HEK293T (cell line): ENCODE measurements around the gene STX16.

ENCODE experiments used
- ELF4 ChIP-seq: fragments of 450-650 bp; IDR thresholded peaks from 2 replicates; pipeline ENCODE4 v1.6.1; 2017; ENCODE audit warnings: antibody characterized with exemption
- FOXM1 ChIP-seq: fragments of 450-650 bp; IDR thresholded peaks from 2 replicates; pipeline ENCODE4 v1.6.1; 2017; ENCODE audit warnings: mild to moderate bottlenecking, borderline replicate concordance
- LEF1 ChIP-seq: fragments of 450-650 bp; IDR thresholded peaks from 2 replicates; pipeline ENCODE4 v1.6.1; 2017; ENCODE audit warnings: mild to moderate bottlenecking, borderline replicate concordance
- SP1 ChIP-seq: fragments of 450-650 bp; IDR thresholded peaks from 2 replicates; pipeline ENCODE4 v1.6.1; 2017
- SUZ12 ChIP-seq: fragments of 450-650 bp; IDR thresholded peaks from 2 replicates; pipeline ENCODE4 v1.6.1; 2016; ENCODE audit warnings: mild to moderate bottlenecking
- TF ChIP-seq, protein P1 (sequence below): fragments of 450-650 bp; IDR thresholded peaks from 2 replicates; pipeline ENCODE4 v1.6.1; 2016

- TF ChIP-seq LEF1: no peak
- no peak for TF ChIP-seq ELF4
- no peak for TF ChIP-seq SP1
- no peak for TF ChIP-seq SUZ12
- TF ChIP-seq FOXM1: no peak
- TF ChIP-seq, protein P1, sequence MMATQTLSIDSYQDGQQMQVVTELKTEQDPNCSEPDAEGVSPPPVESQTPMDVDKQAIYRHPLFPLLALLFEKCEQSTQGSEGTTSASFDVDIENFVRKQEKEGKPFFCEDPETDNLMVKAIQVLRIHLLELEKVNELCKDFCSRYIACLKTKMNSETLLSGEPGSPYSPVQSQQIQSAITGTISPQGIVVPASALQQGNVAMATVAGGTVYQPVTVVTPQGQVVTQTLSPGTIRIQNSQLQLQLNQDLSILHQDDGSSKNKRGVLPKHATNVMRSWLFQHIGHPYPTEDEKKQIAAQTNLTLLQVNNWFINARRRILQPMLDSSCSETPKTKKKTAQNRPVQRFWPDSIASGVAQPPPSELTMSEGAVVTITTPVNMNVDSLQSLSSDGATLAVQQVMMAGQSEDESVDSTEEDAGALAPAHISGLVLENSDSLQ: no peak
Measured at GRCh38 chr20:58719971-58720371, 68.9 kb downstream of the STX16 start.
